Activated CD4-positive, alpha-beta memory T cell treated with anti-CD3 and anti-CD28 coated beads for 36 hours (primary cell): ENCODE data around the gene NRTN. TPM values are rescaled to one million over a fixed set of nuclear protein-coding genes. Genes with fewer than 3 reads are reported as not detected.
A peak's percentile ranks its signal among the peaks of the same experiment; 100 is the strongest.

ENCODE experiments used
- CTCF ChIA-PET: fragments of 350-600 bp; sonication (Branson Sonifier 250); formaldehyde crosslinking; loops from one replicate; lab custom pipeline; 2021; ENCODE audit warnings: antibody characterized with exemption, inconsistent platforms; lab: Charles Lee
- POLR2A ChIA-PET: fragments of 350-600 bp; sonication (Branson Sonifier 250); formaldehyde crosslinking; loops from one replicate; lab custom pipeline; 2021; ENCODE audit warnings: antibody characterized with exemption; lab: Charles Lee
- DNase-seq: peaks from one replicate; pipeline ENCODE4 v3.0.0-alpha.2; 2020
- H3K27ac Mint-ChIP-seq: one replicate; pipeline ENCODE4 v1.8.0; 2021; ENCODE audit warnings: mixed read lengths
- H3K27me3 Mint-ChIP-seq: one replicate; pipeline ENCODE4 v1.8.0; 2021; ENCODE audit warnings: mixed read lengths
- H3K36me3 Mint-ChIP-seq: one replicate; pipeline ENCODE4 v1.8.0; 2021; ENCODE audit warnings: mixed read lengths
- H3K4me1 Mint-ChIP-seq: one replicate; pipeline ENCODE4 v1.8.0; 2021; ENCODE audit warnings: low read depth, mixed read lengths
- H3K4me3 Mint-ChIP-seq: one replicate; pipeline ENCODE4 v1.8.0; 2021; ENCODE audit warnings: mild to moderate bottlenecking, mixed read lengths
- H3K9me3 Mint-ChIP-seq: one replicate; pipeline ENCODE4 v1.8.0; 2021; ENCODE audit warnings: mixed read lengths
- intact Hi-C: fragments of 100-400 bp; cut with micrococcal nuclease; formaldehyde crosslinking; loops from one replicate; pipeline ENCODE4 v1.15.1; 2023
- total RNA-seq, 2 experiments: library from RNA; stranded (reverse); gene quantifications; one replicate each; pipeline ENCODE4 v1.2.3, GENCODE V29; 2021

The NRTN gene
- total RNA-seq, 2 experiments from 2014 or later: 0.22 to 0.97 TPM

DNA sequence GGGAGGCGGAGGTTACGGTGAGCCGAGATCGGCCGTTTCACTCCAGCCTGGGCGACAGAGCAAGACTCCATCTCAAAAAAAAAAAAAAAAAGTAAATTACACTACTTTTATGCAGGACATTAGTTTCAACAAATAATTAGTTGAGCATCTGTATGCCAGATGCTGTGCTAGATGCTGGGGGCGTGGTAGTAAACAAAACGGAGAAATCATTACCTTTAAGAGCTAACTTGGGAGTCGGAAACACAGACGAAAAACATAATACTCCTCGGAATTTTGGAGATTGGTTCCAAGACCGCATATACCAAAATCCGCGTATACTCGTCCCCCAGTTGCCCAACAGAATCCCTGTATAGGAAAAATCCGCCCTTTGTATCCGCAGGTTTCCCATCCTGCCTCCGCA is 12.6 kb upstream of the NRTN start:
- ChIA-PET POLR2A (interaction anchor here (2.6 kb wide), 1 partner anchor 11 kb away, joined by 12 read pairs; no protein-coding TSS in a partner anchor), CTCF (interaction anchor here (7.6 kb wide), 1 partner anchor 11 kb away, joined by 84 read pairs; the partner anchor contains the start of gene NRTN)
- Mint-ChIP-seq H3K27ac (no peak overlapping the region), H3K36me3 (peaks cover 19% of the 10 kb centered on the region), H3K27me3 (no peaks in the 10 kb centered on the region), H3K4me1 (peaks cover 12% of the 10 kb centered on the region), H3K9me3 (no peaks in the 10 kb centered on the region), H3K4me3 (no peak overlapping the region)
- intact Hi-C loops: loop anchor here (5.0 to 10.0 kb wide), 2 partner anchors 1070 to 1273 kb away; partner anchors contain the start of genes DPP9 and ZNF557
- no peak for DNase-seq

DNA sequence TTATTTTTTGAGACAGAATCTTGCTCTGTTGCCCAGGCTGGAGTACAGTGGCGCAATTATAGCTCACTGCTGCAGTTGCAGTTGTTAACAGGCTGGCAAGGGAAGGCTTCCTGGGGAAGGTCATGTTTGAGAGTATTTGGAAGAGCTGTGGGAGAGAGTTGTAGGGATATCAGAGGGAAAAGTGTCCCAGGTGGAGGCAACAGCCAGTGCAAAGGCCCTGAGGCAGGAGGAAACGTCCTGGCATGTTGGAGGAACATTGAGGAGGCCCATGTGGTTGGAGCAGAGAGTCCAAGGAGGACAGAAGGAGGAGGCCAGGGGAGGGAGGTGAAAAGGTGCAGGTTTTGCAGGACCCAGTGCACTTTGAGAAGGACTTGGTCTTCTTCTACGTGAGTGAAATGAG is 11.7 kb upstream of the NRTN start:
- intact Hi-C loops: loop anchor here (5.0 to 10.0 kb wide), 2 partner anchors 1071 to 1272 kb away; partner anchors contain the start of genes DPP9 and ZNF557
- Mint-ChIP-seq H3K4me3 (no peak overlapping the region), H3K4me1 (peaks cover 12% of the 10 kb centered on the region), H3K27ac (no peak overlapping the region), H3K36me3 (peaks cover 17% of the 10 kb centered on the region), H3K9me3 (no peaks in the 10 kb centered on the region), H3K27me3 (no peaks in the 10 kb centered on the region)
- CTCF ChIA-PET: interaction anchor here (1.5 to 7.6 kb wide), 4 partner anchors 10 to 106 kb away, joined by 3 to 84 read pairs (median 8); partner anchors contain the start of genes NRTN and RPL36
- POLR2A ChIA-PET: no interaction called here
- DNase-seq: no peak

DNA sequence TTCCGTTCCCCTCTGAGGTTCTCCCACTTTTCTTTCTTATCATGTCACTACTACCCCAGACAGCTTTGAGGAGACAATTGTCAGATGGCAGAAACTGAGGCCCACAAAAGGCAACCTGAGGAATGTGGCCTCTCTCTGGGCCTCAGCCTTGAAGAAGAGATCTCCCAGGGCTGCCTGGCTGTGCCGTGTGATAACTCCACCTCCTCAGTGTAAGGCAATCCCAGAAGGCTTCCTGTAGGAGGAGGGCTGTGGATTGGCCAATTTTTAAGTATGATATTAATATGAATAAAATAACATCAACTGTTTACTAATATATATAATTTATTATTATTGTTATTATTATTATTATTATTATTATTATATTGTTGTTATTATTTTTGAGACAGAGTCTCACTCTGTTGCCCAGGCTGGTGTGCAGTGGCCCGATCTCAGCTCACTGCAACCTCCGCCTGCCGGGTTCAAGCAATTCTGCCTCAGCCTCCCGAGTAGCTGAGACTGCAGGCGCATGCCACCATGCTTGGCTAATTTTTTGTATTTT is 9.4 kb upstream of the NRTN start:
- ChIA-PET POLR2A (interaction anchor here (1.1 kb wide), 1 partner anchor 75 kb away, joined by 3 read pairs; the partner anchor contains the start of genes CATSPERD and LONP1), CTCF (interaction anchor here (1.1 to 7.6 kb wide), 5 partner anchors 8 to 106 kb away, joined by 3 to 84 read pairs (median 4); partner anchors contain the start of genes NRTN and RPL36)
- intact Hi-C loops: loop anchor here (10.0 kb wide), 1 partner anchor 1269 kb away; the partner anchor contains the start of gene ZNF557
- no peaks in the 10 kb centered on the region for H3K9me3 Mint-ChIP-seq
- no peak overlapping the region for H3K27ac Mint-ChIP-seq
- peaks cover 4% of the 10 kb centered on the region for H3K36me3 Mint-ChIP-seq
- no peak for DNase-seq
- peaks cover 7% of the 10 kb centered on the region for H3K4me1 Mint-ChIP-seq
- no peak overlapping the region for H3K4me3 Mint-ChIP-seq
- H3K27me3 Mint-ChIP-seq: peaks cover 4% of the 10 kb centered on the region

DNA sequence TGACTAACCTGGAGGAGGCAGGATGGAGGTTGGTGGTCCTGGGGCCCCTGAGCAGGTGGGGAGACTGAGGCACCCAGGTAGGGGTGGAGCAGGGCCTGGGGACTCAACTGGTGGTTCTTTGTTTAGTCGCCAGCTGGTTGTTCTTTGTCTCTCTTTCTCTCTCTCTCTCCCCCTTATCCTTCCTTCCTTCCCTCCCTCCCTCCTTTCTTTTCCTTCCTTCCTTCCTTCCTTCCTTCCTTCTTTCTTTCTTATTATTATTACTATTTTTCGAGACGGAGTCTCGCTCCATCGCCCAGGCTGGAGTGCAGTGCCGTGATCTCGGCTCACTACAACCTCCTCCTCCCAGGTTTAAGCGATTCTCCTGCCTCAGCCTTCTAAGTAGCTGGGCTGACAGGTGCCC is 6.6 kb upstream of the NRTN start:
- Mint-ChIP-seq H3K4me1 (peaks cover 12% of the 10 kb centered on the region), H3K27me3 (peaks cover 18% of the 10 kb centered on the region)
- intact Hi-C loops: loop anchor here (10.0 kb wide), 1 partner anchor 1267 kb away; the partner anchor contains the start of gene ZNF557

DNA sequence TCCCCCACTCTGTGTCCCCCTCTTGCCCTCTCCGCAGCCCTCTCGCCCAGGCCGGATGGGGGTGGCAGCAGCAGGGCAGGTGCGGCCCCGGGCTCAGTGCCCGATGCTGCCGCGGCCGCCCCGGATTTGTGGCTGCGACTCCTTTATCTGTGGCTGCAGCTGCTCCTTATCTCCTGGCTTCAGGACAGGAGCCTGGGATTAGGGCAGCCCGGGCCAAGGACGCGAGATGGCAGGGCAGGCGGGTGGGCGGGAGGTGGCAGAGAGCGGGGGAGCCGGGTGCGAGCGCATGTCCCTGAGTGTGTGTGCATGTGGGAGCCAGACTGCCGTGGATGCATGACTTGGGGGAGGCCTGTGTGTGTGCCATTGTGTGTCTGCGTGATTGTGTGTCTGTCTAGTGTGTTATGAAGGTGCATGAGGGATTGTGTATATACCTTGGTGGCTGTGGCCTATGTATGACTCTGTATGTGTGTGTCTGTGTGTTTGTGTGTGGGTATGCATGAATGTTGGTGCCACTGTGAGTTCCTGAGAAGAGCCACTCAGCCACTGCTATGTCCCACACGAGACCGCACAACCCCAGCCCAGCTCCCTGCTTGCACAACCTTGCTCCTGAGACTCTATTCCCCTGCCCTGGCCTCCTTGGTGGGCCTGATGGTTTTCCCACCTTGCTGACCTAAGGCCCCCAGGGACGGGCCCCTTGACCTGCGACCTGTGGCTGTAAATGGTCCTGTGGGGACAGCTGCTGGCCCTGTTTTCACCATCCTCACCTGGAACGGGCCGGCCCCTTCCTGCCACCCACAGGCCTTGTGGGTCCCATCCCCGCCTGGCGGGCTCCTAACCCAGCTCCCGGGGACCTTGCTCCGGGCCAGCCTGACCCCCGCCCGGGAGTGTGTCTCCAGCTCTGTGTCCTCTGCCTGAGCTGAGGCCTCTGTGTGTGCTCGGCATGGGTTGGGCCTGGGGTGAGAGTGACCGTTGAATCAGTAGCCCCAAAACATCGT is 5.3 kb upstream of the NRTN start:
- no peaks in the 10 kb centered on the region for H3K36me3 Mint-ChIP-seq
- H3K9me3 Mint-ChIP-seq: no peaks in the 10 kb centered on the region
- no peak overlapping the region for H3K27ac Mint-ChIP-seq
- CTCF ChIA-PET: no interaction called here
- DNase-seq: no peak
- no peak overlapping the region for H3K4me3 Mint-ChIP-seq
- POLR2A ChIA-PET: no interaction called here
- intact Hi-C loops: loop anchor here (10.0 kb wide), 1 partner anchor 1265 kb away; the partner anchor contains the start of gene ZNF557
- peaks cover 20% of the 10 kb centered on the region for H3K4me1 Mint-ChIP-seq
- peaks cover 20% of the 10 kb centered on the region for H3K27me3 Mint-ChIP-seq

More for the DNA sequence above, 6.6 kb upstream of the NRTN start:
- CTCF ChIA-PET: interaction anchor here (0.6 to 1.3 kb wide), 4 partner anchors 21 to 112 kb away, joined by 3 to 6 read pairs (median 4); no protein-coding TSS in a partner anchor
- no peak overlapping the region for H3K27ac Mint-ChIP-seq
- no peaks in the 10 kb centered on the region for H3K36me3 Mint-ChIP-seq
- no peaks in the 10 kb centered on the region for H3K9me3 Mint-ChIP-seq
- POLR2A ChIA-PET: no interaction called here
- DNase-seq: no peak
- H3K4me3 Mint-ChIP-seq: no peak overlapping the region

DNA sequence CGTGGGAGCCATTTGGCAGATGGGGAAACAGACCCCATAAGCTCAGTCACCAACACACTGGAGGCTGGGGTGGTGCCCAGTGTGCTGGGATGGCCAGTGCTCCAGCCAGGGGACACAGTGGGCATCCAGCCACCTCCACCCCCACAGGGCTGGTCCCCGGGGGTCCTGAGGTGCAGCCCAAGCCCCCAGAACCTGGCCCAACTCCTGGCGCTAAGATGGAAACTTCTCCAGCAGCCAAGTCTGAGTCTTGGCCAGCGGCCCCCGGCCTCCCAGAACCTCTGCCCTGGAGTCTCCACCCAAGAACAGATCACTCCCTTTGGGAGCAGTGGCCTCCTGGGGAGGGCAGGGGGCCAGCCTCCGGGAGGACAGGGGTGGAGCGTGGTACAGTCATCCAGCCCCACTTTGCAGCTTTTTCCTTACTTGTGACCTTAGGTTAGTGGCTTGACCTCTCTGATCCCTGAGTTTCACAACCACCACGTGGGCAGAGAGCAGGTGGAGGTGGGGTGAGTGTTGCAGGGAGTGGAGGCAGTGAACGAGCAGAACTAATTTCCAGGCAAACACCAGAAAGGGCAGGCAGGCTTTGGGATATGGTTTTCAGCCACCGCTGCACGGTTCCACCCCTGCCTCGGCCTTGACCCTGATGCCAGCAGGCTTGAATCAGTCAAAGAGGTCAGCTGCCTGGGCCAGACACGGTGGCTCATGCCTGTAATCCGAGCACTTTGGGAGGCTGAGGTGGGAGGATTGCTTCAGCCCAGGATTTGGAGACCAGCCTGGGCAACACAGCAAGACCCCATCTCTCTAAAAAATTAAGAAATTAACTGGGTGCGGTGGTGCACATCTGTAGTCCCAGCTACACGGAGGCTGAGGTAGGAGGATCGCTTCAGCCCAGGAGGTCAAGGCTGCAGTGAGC is 4.3 kb upstream of the NRTN start:
- ChIA-PET CTCF (interaction anchor here (1.3 to 1.7 kb wide), 2 partner anchors 27 to 222 kb away, joined by 3 to 5 read pairs; no protein-coding TSS in a partner anchor), POLR2A (interaction anchor here (1.5 kb wide), 1 partner anchor 10 kb away, joined by 3 read pairs; no protein-coding TSS in a partner anchor)
- Mint-ChIP-seq H3K9me3 (no peaks in the 10 kb centered on the region), H3K27me3 (peaks cover 22% of the 10 kb centered on the region), H3K4me3 (no peak overlapping the region), H3K4me1 (peaks cover 21% of the 10 kb centered on the region), H3K36me3 (no peaks in the 10 kb centered on the region), H3K27ac (no peak overlapping the region)
- DNase-seq: no peak
- intact Hi-C loops: no loop called here

DNA sequence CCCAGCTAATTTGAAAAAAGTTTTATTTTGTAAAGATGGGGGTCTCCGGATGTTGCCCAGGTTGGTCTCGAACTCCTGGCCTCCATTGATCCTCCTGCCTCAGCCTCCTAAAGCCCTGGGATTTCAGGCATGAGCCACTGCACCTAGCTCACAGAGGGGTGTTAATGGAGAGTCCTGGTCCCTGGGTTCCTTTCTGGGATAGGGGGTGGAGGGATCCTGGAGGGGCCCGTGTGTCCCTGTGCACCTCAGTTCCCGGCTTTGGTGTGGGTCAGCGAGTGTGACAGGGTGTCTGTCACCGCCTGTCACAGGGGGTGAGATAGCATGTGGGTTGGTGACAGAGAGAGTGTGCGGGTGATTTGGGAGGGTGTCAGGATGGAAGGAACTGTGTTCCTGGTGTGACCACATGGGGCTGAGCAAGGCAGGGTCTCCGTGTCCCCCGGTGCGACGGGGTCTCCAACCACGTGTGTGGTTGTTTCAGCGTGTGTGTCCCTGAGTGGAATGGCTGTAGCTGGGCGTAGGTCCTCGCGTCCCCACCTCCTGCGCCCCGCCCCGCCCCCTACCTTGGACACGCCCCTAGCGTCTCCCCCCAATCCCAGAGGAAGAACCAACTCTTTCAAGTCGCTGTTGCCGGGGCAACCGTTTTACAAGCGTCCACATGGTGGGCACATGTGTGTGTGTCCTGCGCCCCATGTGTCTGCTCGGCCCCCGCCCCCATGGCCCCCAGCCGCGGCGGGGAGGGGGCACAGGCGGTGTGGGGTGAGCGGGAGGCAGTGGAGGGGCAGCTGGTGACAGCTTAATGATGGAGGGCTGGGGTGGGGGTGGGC is 2.9 kb upstream of the NRTN start:
- H3K9me3 Mint-ChIP-seq: no peaks in the 10 kb centered on the region
- H3K36me3 Mint-ChIP-seq: no peaks in the 10 kb centered on the region
- DNase-seq: no peak

DNA sequence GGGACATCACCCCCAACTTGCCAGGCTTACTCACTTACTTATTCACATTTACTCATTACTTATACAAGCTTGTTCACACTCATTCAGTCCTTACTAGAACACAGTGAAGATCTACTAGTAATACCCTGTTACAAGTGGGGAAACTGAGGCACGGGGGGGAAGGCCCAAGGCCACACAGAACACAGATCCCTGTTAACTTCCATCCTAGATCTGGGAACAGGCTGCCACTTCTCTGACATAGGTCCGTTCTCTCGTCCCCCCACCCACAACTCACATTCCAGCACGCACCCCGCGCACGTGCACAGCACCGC is 1.5 kb upstream of the NRTN start:
- ChIA-PET CTCF (interaction anchor here (0.7 to 2.8 kb wide), 51 partner anchors 9 to 325 kb away, joined by 3 to 84 read pairs (median 6); partner anchors contain the start of genes CATSPERD, DUS3L, LONP1 and NDUFA11), POLR2A (interaction anchor here (1.0 to 2.1 kb wide), 7 partner anchors 9 to 112 kb away, joined by 3 to 21 read pairs (median 5); partner anchors contain the start of genes CATSPERD, DUS3L, LONP1 and NDUFA11)

More for the DNA sequence above, 2.9 kb upstream of the NRTN start:
- ChIA-PET POLR2A (interaction anchor here (1.5 kb wide), 1 partner anchor 12 kb away, joined by 3 read pairs; no protein-coding TSS in a partner anchor), CTCF (interaction anchor here (0.7 to 2.8 kb wide), 4 partner anchors 9 to 229 kb away, joined by 3 to 84 read pairs (median 4); partner anchors contain the start of gene DUS3L)
- Mint-ChIP-seq H3K27ac (no peak overlapping the region), H3K27me3 (peaks cover 22% of the 10 kb centered on the region), H3K4me1 (peaks cover 21% of the 10 kb centered on the region), H3K4me3 (no peak overlapping the region)
- intact Hi-C loops: no loop called here

DNA sequence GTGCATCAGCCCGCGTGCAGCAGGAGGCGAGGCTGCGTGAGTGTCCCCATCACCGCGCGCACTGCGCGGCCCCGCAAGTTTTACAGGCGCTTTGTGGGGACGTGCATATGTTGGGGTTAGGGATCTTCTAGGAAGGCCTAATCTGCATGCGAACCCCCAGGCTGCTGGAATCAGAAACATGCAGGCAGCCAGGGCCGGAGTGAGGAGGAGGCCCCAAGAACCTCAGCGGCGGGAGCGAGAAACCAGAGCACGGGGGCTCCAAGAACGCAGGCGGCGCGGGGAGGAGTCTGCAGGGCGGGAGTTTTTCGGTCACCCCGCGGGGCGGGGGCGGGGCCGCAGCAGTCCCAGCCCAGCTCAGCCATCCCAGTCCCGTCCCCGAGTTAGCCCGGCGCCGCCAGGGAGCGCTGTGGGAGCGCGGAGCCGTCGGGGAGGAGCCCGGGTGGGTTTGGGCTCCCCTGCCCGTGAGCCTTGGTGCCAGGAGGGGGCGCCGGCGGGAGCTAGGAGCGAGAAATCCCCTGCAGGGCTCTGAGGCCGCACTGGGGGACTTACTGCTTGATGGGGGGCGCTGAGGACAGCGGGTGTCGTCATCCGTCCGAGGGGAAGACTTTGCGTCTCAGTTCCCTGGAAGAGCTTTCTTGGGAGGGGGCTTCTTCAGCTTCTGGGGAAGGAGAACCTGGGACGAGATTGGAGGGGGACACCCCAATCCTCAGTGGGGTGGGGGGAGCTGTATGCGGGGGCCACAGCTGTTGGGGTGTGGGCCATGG is 933 bp upstream of the NRTN start:
- ChIA-PET CTCF (interaction anchor here (0.6 to 2.8 kb wide), 62 partner anchors 9 to 324 kb away, joined by 3 to 84 read pairs (median 5); partner anchors contain the start of genes CATSPERD, DUS3L, LONP1 and NDUFA11), POLR2A (interaction anchor here (1.0 to 2.1 kb wide), 7 partner anchors 8 to 113 kb away, joined by 3 to 21 read pairs (median 5); partner anchors contain the start of genes CATSPERD, DUS3L, LONP1 and NDUFA11)
- Mint-ChIP-seq H3K4me3 (peak overlapping the region; percentile 66), H3K4me1 (peaks cover 21% of the 10 kb centered on the region), H3K27me3 (peaks cover 22% of the 10 kb centered on the region), H3K27ac (no peak overlapping the region), H3K9me3 (no peaks in the 10 kb centered on the region), H3K36me3 (no peaks in the 10 kb centered on the region)
- intact Hi-C loops: loop anchor here (1.0 to 2.0 kb wide), 2 partner anchors 25 to 218 kb away; no protein-coding TSS in a partner anchor
- peak; percentile 97 for DNase-seq

More for the DNA sequence above, 1.5 kb upstream of the NRTN start:
- peak overlapping the region; percentile 60 for H3K4me3 Mint-ChIP-seq
- no peaks in the 10 kb centered on the region for H3K36me3 Mint-ChIP-seq
- no peak overlapping the region for H3K27ac Mint-ChIP-seq
- peaks cover 22% of the 10 kb centered on the region for H3K27me3 Mint-ChIP-seq
- DNase-seq: no peak
- H3K4me1 Mint-ChIP-seq: peaks cover 21% of the 10 kb centered on the region
- intact Hi-C loops: no loop called here
- no peaks in the 10 kb centered on the region for H3K9me3 Mint-ChIP-seq
